HG03469 (cell line): ENCODE measurements around the gene CKAP5.

Source experiments
- ATAC-seq: cut with Tn5 transposase; IDR thresholded peaks from one replicate; pipeline ENCODE4 v1.9.1; 2021; ENCODE audit warnings: mild to moderate bottlenecking, moderate library complexity, moderate number of reproducible peaks; ENCODE audit not compliant: unreplicated experiment

CKAP5 gene

GRCh38 chr11:46776878-46777277, 69.2 kb downstream of the CKAP5 start:
- no peak for ATAC-seq

GRCh38 chr11:46769636-46770221, 76.4 kb downstream of the CKAP5 start:
- no peak for ATAC-seq

DNA sequence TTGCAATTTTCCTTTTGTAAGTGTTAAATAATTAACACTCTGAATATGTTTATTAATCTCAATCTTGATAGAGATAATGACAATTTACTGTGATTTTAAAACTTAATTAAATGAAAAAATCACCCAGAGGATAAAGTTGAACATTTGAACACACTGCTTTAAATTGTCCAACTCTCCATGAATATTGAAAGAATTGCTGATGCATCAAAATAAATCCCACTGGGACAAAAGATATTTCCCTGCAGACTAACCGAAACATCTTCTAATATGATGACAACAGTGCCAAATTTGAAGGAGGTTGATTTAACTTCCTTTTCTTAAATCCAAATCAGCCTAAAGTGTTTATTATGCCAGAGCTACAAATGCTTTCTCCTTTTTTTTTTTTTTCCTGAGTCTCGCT, 79.4 kb downstream of the CKAP5 start:
- ATAC-seq = no peak

DNA sequence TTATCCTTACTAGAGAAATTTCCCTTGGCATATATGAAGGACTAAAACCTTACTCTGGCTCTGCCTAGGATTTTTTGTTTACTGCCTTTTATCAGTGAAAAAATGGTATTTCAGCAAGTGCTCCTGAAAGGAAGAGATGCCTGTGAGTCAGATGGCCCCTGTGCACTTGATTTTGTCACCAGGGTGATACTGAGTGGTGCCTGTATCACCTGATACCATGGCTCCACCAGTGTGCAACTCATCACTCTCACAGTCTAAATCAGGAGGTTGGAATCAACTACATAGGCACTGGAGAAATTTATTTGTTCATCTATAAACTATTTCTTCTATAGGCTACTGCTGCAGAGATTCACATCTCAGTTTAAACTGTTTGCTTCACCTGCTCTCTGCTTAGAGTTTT, 83.8 kb downstream of the CKAP5 start:
- ATAC-seq = no peak

GRCh38 chr11:46761807-46762206, 84.3 kb downstream of the CKAP5 start:
- ATAC-seq = no peak

DNA sequence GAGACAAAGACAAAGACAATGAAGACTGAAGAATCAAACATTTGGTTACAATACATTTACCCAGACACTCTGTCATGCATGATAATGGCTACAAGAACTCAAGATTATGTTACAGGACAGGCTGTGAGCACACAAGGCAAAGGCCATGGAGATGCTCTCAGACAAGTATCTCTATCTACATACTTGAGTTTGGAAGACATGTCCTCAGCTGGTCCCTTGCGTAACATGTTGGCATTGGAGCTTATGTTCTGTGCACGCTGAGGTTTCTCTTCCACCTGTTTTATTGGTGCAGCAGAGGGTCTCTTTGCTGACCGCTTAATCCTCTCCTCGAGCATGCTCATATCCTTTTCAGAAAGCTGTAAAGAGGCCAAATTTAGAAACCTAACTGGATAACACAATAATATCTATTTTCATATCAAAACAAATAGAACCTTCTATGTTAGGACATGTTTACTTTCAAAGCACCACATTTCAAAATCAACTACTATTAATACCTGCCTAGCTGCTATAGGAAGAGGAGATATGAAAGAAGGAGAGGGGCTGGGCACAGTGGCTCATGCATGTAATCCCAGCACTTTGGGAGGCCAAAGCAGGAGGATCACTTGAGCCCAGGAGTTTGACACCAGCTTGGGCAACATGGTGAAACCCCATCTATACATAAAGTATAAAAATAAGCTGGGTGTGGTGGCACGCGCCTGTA, 85.5 kb downstream of the CKAP5 start:
- no peak for ATAC-seq

DNA sequence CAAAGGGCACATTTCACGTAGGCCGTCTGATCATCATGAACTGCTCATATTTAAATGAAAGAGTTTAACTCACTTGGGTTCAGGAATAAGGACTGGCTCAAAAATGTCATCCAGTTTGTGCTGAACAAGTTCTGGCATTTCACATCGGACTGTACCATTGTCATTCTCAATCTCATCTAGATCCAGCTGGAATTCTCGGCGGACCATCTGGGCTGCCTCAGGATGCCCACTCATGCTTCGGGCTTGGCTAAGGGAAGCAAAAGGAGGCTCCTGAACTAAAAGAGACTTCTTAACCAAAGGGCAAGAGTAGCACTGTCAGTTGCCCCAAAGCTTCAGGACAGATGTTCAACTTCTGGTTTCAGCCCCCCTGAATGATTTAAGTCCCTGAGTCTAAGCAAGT, 86.9 kb downstream of the CKAP5 start:
- ATAC-seq = no peak

DNA sequence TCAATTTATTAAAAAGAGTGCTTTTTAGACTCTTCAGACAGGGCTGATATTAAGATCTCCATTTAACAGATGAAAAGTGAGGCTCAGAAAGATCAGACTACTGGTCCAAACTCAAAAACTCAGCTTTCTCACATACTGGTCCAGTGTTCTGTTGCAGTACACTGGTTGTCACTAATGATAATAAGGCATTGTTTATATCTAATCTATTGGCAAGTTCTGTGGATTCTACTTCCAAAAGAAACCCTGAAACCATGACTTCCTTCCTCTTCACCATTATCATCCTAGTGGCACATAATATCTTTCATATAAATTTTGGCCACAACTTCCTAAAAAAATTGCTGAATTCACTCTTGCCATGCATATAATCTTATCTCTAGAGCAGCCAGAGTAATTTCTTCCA, 90.1 kb downstream of the CKAP5 start:
- ATAC-seq = no peak

- ATAC-seq = no peak
Measured at GRCh38 chr11:46747150-46747549, 98.9 kb downstream of the CKAP5 start.

GRCh38 chr11:46745995-46746394, 100.1 kb downstream of the CKAP5 start:
- no peak for ATAC-seq

GRCh38 chr11:46745328-46745727, 100.8 kb downstream of the CKAP5 start:
- ATAC-seq = no peak

GRCh38 chr11:46743693-46744339, 102.3 kb downstream of the CKAP5 start:
- no peak for ATAC-seq

DNA sequence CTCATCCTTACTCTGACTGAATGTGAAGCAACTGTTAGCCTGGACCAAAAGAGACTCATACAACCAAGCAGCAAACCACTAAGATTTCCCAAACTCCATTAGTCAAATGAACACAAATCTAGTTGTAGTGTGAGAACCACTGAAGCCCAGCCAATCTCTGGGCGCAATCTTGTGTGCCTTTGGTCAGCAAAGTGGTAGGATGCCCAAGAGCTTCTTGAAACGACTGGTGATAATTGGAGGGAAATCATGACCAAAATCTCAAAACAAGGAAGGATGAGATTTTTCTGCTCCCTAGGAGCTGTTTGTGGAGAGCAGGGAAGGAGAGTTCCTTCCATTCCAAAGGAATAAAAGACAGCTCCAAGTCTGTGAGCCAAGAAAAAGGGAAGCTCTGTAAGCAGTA, 103.0 kb downstream of the CKAP5 start:
- no peak for ATAC-seq

- ATAC-seq = no peak
Measured at GRCh38 chr11:46741600-46742484, 104.2 kb downstream of the CKAP5 start.

DNA sequence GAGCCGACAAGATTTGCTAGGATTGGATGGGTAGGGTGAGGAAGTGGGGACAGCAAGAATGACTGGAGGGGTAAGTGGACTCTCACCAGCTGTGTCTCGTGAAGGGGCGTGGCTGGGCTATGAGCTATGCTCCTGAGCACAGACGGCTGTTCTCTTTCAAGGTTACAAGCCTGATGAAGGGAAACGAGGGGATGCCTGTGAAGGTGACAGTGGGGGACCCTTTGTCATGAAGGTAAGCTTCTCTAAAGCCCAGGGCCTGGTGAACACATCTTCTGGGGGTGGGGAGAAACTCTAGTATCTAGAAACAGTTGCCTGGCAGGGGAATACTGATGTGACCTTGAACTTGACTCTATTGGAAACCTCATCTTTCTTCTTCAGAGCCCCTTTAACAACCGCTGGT, 107.2 kb downstream of the CKAP5 start:
- ATAC-seq = no peak

GRCh38 chr11:46737699-46738098, 108.4 kb downstream of the CKAP5 start:
- ATAC-seq = no peak

GRCh38 chr11:46736615-46737014, 109.5 kb downstream of the CKAP5 start:
- no peak for ATAC-seq

- no peak for ATAC-seq
Measured at GRCh38 chr11:46736146-46736545, 109.9 kb downstream of the CKAP5 start.

- ATAC-seq = no peak
Measured at GRCh38 chr11:46733234-46733633, 112.8 kb downstream of the CKAP5 start.

DNA sequence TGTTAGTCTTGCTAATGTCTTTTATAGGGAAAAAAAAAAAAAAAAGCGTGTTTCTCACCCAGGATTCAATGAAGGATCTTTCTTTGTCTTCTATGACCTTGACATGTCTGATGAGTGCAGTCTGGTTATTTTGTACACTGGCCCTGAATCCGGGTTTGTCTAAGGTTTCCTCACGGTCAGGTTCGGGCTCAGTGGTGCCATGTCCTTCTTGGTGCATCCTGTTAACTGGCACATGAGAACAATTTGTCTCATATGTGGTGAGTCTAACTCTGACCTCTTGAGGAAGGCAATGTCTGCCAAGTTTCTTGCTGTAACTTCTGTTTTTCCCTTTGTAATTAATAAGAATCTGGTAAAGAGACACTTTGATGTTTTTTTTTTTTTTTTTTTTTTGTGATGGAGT, 114.5 kb downstream of the CKAP5 start:
- no peak for ATAC-seq
